ENCODE results near the gene CCNL2.
"Not testable (repeated sequence)": the region's sequence is repeated elsewhere in the genome, so short reads cannot be mapped to it uniquely, and the experiment has no call there.

Gene CCNL2

DNA sequence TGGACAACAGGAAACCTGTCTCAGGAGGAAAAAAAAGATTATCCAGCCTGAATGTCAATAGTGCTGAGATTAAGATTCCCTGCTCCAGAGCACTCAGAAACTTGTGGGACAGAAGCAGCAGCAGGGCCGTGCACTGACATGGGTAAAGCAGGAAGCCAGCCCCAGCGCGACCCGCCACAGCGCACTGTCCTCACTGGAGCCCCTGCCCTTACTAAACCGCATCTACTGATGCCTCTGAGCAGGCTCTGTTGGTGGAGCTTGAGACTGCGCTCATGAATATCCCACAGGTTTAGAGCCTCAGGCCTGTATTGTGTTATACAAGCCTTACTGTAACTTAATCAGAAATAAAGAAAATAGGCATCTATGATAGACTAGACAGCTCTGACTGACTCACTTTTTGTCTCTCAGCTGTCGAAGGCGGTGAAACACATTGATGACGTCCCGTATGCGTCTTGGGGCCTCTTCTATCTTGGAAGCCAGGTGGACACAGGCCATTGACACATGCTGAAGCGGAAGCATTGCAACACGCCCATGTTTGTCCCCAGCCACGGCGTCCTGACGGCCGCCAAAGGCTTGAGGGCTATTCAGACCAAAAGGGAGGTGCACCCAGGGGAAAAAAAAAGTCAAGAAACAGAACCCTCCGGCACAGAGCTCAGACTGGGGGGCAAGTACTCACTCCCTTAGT is 1.2 kb downstream of the CCNL2 start:
- no peak for DNase-seq

DNA sequence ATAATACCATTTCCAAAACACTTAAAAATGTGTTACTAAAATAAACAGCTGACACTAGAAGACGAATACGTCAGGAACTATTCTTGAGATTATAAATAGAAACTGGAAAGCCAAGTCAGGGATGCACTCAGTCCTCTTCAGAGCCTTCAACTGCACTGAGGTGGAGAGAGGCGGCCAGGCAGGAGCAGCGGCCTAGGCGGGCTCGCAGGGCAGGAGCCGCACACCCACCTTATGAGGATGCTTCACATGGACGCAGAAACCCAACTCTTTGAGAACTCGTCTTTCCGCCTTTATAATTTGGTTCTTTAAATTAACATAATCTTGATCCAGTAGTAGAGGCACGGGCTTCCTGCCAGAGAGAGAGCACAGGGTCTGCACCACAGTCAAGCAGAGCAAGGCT is 4.0 kb downstream of the CCNL2 start:
- DNase-seq = no peak

DNA sequence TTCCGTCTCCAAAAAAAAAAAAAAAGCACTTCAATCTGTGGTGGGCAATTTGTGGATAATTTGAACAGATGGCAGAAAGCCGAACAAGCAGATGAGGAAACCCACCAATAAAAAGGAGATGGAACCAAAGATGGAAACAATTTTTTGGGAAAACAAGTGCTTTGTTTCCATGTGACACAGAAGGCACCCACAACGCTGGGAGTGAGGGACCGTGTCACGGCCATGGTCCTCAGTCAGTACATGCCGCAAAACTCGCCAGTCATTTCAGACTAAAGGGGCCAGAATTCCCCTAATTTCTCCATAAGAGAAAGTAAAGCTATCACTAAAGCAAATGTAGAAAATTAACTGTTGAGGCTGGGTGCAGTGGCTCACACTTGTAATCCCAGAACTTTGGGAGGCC is 5.0 kb downstream of the CCNL2 start:
- no peak for DNase-seq

DNA sequence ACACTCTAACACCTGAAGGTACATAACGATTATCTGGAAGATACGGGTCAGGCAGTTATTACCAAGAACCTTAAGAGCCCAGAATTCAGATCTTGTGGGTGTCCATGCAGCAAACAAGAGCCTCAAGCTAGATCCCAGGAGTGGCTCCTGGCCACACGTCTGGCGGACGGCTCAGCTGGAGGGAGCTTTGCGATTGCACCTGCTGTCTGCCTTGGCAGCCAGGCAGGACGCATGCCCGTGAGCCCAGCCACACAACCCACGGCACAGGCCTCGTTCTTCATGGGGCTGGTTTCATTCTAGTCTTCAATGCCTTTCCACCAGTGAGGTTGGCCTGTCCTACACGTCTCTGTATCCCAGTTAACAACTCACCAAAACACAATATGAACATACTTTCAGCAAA is 5.7 kb downstream of the CCNL2 start:
- no peak for DNase-seq

DNA sequence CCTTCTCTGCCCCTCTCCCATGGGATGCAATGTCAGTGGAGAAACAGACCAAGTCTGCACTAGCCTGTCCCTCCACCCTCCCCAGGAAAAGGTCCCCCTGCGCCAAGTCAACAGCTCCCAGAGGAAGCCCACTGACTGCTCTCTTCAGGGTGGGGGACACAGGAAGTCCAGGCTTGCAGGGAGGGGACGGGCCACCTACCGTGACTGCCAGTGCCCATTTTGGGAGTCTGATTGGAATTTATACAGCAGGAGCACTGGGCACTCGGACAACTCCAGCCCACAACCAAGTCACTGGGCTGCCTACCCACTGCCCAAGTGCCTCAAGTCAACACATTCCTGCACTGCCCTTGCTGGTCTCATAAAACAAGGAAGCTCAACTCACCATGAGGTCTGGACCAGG is 6.1 kb downstream of the CCNL2 start:
- DNase-seq = no peak

DNA sequence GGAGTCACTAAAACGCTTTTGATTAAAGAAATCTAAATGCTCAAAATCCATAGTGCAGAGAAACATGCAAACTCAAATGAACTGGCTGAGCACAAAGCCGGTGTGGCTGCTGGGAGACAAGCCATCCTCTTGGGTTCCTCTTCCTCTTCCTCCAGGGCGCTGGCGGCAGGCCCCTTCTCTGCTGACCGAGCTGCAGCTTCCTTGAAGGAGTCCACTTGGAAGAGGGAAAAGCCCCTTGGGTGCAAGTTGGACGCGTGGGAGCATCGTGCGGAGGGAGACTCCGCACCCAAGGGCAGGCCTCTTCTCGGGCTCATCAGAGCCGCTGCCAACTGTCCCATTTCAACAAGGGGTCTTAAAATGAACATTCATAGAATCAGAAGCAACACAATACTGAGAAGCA is 7.9 kb downstream of the CCNL2 start:
- no peak for DNase-seq

DNA sequence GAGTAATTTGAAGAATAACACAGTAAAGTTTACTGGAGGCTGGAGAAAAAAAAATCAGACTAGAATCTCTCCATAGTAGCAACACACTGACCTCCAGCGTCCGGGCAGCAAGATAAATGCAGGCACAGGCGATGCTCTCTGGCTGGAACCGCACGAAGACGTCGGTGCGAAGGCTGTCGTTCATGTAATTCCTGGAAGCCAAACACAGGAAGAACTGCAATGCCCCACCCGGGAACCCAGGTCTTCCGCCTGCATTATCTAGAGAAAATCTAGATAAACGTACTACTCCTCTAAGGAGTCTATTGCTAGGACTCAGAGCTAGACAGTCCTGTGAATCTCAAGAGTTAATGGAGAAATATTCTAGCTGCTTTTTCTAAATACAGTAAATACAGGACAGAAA is 8.5 kb downstream of the CCNL2 start:
- DNase-seq = no peak

DNA sequence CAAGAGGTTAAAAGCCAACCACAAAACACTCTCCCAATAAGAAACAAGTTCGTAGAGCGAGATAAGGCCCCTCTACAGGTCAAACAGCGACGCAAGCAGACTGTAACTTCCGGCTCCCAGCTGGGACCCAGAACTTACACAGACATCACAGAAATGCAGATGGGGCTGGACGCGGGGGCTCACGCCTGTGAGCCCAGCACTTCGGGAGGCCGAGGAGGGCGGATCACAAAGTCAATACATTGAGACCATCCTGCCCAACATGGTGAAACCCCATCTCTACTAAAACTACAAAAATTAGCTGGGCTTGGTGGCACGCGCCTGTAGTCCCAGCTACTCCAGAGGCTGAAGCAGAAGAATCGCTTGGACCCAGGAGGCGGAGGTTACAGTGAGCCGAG is 11.1 kb downstream of the CCNL2 start:
- DNase-seq = no peak

DNA sequence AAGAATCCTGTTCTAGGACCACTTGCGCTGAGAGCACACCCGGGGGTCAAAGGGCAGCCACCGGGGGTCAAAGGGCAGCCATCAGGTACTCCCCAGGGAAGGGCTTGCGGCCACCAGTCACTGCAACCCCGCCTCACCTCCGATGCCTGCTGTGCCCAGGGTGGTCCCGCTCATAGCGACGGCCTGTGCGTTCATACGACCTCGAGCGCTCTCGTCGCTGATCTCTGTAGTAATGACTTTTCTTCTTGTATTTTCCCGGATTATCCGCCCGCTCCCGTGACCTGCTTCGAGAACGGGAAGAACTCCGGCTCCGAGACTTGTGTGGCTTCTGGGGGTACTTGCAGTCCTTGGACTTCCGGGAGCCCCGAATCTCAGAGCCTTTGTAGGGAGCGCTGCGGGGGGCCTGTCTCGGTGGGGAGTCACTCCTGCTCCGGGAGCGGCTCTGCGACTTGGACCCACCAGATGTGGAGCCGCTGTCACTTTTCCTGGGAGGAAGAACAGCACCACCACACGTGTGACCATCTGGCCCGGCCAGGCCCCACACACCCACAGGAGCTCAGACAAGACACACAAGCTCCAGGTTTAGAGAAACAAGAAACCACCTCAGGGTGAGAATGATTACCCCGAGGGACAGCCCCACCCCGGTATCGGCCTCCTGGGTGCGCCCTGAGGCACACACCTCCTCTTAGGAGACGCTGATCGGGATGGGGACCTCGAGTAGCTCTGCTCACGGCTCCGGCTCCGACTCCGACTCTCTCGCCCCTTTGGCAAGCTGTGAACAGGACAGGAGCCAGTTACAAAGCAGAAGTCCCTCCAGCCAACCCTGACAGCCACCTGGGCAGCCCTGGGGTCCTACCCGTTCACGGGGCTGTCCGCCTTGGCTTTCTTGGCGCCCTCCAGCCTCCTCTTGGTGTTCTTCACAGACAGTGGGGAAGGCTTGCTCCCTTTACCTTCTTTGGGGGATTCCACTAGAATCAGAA is 11.7 kb downstream of the CCNL2 start:
- no peak for DNase-seq

DNA sequence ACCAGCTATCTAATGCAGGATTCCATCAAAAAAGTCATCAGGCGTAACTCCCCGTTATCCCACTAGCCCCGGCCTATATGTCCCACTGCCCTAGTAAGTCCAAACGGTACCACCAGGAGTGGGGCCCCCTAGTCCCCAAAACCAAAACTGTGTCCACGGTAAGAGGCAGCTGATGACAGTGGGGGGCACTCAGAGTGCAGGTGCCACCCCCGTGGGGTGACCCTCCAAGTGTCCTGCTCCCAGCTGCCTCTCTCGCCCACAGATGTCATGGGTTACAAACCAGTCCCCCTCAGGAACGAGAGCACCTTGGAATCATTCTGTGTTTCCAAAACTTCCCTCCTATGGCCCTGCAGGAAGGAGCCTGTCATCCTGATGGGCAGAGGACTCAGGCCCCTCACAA is 13.2 kb downstream of the CCNL2 start:
- DNase-seq = no peak

DNA sequence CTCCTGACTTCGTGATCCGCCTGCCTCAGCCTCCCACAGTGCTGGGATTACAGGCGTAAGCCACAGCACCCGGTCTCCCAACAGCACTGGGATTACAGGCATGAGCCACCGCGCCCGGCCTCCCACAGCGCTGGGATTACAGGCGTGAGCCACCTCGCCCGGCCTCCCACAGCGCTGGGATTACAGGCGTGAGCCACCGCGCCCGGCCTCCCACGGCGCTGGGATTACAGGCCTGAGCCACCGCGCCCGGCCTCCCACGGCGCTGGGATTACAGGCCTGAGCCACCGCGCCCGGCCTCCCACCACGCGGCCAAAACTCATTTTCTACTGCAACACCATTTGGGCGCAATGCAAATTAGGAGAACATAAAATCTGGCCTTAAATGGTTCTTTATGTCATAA is 13.8 kb downstream of the CCNL2 start:
- DNase-seq = not testable (repeated sequence)

DNA sequence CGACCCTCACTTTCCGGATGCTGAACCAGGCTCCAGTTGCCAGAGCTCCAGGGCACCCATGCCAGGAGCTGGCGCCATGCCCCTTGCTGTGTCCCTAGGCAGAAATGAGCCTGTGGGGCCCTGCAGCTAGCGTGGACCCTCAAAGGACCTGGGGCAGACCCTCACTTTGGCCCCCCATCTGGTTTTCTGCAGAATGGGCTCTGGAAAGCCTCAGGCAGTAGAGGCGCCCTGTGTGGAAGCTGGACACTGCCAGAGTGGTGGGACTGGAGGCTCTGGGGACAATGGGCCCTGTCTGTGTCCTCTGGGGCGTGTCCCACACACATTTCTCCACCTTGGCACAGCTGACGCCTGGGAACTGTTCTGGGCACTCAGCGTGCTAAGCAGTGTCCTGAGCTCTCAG is 17.8 kb downstream of the CCNL2 start:
- no peak for DNase-seq

DNA sequence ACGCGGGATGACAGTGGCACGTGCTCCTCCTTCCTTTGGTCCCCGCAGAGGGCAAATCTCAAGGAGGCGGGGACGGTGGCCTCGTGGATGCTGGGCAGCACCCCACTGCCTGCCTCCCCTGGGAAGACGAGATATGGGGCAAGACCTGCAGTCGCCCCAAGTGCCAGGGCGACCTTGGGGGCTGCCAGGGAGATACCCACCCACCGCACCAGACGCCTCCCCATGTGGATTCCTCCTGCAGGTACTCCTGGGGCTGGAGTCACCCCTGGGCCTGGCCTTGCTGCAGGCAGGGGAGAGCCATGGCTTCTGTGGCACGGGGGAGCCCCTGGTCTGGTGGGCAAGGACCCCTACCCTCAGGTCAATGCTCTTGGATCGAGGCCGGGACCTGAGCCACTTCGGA is 18.3 kb downstream of the CCNL2 start:
- DNase-seq = no peak

DNA sequence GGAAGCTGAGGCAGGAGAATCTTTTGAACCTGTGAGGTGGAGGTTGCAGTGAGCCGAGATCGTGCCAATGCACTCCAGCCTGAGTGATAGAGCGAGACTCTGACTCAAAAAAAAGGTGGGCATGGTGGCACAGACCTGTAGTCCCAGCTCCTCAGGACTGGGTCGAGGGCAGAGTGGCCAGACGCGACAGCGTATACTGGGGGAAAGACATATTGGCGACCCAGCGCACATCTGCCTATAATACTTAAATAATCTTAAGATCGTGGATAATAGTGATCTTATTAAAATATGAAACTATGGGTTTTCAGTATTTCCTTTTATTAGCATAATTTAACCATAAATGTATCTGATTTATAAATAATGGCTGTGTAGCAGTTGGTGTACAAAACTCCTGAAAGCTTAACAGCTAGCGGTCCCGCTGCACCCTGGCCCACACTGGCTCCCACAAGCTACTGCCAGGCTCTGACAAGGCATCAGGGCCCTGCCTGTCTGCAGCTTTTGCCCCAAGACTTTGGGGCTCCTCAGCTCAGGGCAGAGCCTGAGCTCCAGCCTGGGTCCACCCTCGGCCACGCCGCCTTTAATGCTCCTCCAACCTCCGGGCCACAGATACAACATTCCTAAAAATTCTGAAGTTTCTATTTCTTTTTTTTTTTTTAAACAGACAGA is 21.5 kb downstream of the CCNL2 start:
- no peak for DNase-seq

DNA sequence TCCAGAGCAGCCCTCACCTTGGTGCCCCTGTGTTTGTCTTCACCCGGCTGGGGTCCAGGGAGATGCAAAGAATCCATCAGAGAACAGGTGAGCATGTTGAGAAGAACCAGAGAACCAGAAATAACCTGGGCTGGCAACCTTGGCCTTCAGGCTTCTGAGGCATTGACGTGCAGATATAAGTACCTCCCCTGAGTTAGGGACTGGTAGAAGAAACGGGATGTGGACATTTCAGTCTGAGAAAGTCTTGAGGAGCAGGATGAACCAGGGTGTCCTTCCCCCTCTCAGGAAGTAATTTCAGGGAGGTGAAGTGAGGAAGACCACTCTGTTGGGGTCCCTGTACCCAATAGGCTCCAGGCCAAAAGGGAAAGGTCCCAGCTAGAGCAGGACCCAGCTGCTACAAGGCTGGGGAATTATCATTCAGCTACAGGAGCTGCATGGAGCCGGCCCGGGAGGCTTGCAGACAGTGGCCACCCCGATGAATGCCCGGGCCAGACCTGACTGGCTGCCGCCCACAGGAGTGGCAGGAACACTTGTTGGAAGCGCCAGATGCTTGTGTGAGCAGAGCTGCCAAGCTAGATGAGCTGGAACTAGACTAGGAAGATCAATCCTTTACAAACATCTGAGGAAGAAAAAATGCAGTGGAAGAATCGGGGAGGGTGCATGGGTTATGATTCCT is 22.4 kb downstream of the CCNL2 start:
- no peak for DNase-seq

DNA sequence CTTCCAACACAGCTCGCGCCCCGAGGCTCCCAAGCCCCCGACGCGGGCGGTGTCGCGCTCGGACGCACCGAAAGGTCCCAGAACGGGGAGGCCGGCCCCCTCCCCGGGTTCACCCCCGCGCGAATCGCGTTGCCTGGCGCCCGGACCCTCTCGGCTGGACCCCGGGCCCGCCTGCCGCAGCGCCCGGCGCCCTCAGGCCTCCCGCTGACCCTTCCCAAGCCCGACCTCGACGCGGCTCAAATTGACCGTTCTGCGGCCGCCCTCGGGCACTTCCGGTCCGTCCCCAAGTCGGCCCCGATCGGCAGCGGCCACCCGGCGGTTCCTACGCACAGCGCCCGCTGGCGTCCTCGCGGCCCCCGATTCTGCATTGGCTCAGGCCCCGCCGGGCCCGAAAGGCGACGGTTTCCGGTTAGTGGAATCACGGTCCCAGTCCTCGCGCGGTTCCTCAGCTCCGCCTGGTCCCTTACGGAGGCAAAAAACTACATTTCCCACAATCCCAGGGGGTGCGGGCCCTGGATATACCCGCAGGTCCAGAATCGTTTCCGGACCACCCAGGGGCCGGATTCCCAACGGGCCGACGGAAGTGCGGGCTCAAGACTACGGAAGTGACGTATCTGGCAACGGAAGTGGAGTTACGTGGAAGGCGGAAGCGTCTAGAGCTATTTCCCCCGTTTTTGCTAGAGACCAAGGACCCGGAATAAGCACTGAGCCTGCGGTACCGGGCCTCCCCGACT is 24.0 kb downstream of the CCNL2 start, which contains the start of gene AURKAIP1:
Gene AURKAIP1, minus strand, starts transcription at position 279 of the 734 bp plus-strand sequence. CDS start 451 bp downstream, outside the sequence.
- peak; percentile 97 for DNase-seq

DNA sequence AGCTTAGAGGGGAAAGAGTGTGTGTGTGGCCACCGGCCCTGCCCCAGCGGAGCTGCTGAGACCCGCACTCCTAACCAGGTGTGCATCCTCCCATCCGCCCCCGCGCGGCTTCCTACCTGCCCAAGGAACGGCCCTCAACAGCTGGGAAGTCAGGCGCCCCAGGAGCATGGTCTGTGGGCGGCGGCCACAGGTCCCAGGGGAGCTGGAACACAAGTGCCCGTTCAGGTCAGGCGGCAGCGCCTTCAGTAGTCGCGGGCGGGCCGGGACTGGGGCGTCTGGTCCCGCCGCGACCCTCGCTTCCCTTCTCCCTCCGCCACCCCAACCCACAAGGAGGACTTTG is 24.6 kb downstream of the CCNL2 start:
- DNase-seq = no peak

DNA sequence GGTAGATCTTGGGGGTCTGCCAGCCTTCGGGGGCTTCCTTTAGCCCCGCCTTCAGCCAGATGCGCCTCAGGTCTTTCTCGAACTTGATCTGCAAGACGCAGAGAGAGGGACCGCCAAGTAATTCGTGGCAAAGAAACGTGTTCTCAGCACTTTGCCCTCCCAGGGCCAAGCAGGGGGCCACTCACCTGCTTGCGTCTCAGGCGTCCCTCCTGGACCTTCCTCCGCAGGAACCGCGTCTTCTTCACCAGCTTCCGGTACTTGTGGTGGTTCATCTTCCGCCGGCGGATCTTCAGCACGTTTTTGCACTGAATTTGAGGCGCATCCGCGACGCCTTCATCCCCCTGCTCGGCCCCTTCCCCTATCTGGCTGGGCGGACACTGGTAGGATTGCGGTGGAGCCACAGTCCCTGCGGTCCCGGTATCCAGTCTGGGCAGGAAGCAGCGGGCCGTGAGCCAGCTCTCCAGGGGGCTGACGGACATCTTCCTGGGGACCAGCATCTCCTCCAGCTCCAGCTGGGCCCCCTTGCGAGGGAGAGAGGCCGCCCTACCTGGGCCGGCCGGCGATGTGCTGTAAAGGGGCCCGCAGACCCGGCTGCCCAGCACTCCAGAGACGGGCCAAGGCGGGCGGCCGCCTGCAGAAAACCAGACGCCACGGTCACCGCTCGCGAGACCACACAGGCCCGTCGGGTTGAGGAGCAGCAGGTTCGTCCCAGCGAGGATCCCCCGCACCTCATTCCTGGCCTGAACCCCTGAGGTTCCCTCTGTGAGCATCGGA is 25.1 kb downstream of the CCNL2 start:
- DNase-seq = no peak

DNA sequence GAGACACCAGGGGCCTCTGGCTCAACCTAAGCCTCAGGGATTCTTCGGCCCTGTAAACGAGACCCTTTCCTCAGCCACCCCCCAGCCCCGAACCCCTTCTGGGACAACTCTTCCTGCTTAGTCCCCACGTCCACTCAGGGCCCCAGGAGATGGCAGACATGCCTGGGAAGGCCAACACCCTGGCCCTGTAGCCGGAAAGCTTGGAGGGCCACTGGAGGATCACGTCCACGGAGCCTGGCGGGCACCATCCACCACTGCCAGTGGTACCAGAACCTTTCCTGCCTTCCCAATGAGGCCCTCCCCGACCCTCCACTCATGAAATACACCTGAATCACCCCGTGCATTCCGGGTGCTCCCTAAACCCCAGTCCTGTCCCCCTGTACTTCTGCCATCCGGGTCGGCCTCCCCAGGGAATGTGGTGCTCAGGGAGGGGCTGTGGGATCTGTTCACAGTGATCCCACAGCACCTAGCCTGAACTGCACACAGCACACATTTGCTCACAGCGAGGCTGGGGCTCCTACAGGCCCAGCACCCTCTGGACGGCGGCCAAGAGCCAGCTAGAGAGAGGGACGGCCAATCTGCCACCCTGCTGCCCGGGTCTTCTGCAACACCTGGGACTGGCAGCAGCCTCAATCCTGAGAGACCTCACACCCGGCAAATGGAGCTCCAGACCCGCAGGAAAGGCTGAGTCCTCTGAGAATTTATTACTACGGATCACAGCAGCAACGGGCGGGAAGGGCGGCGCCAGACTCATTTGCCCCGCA is 25.9 kb downstream of the CCNL2 start:
- no peak for DNase-seq
